Measurements from ENCODE around the gene RAB44. TPM values are rescaled to one million over a fixed set of nuclear protein-coding genes. Genes with fewer than 3 reads are reported as not detected.

RAB44 gene
- total and polyA plus RNA-seq, 9 of the 15 experiments (the other 6 are each of a cell fraction or from before 2014, with no cell fraction given) = not detected

DNA sequence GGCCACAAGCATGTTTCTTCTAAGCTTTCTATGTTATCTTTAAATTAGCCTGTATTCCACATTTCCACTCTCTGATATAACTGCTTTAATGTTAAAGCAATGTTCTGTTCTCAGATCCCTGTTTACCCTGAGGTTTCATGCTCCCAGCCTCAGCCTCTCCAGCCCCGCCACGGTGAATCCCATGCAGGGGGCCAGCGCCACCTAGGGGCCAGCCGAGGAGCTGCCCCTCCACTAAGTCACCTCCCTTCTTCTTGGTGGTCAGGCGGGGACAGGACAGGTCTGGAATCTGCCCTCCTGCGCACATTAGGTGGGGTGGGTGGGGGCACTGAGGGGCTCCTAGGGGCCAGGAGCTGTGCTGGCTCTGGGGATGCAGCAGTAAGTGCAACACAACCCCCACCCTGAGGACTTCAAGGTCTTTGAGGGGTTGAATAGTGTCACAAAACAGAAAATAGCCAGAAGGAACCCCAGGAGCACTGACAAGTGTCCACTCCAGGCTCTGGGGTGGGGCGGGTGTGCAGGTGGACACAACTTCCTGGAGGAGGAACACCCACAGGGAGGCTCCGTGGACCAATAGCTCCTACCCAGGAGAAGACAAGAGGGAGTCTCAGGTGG lies 61.6 kb downstream of the RAB44 start (continued):
- TF ChIP-seq MAZ (CRISPR knock-in tag; conservative IDR thresholded peaks at IDR 0.05 in 1 of 2, IDR thresholded peaks at IDR 0.05 in 1 of 2) = peak in 1 of 2 experiments; percentile 97; a peak in 3 of 4 replicates
- TF ChIP-seq CTBP1 (IDR thresholded peaks at IDR 0.05; ENCODE audit: borderline replicate concordance) = 0 out of 2 replicates have a peak, but pooled peaks have one; percentile 21

DNA sequence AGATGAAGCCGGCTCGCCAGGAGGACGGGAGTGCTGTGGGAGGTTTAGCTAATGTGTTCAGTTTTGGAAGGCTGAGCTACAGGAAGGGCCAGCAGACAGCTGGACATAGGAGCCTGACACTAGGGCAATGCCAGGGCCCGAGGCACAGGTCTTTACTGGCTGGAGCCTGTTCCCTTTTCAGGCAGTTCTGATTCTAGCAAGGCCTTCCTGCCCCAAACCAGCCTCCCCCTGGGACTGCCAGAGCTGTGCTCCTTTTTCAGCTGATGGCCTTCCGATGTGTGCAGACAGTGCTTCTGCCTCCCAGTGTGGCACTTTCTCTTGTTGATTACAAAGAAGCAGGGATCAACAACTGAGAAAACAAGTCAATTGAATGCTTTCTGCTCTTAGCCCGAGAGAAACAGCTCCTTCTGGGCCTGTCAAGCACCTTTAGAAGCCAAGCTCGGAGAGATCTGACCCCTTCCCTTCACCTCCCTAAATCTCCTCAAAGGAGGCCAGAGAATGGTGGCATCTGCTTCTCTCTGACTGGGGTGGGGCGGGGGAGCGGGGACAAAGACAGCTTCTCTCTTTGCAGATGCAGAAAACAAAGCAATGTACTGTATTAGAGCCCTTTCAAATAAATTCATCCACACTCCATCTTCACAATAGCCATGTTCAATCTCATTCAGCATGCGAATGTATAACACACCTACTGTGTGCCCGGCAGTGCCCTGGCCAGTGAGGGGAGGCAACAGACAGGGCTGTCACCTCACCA lies 63.2 kb downstream of the RAB44 start:
- H3K4me1 ChIP-seq (replicated peaks in 1 of 2; ENCODE audit: control insufficient read depth in 2 of 2, insufficient read depth in 2 of 2, low read length in 2 of 2) = peaks cover 5 to 10% of the 10 kb centered on the region in 2 experiments; a peak in 4 of 5 replicates
- H3K9me3 ChIP-seq (replicated peaks; ENCODE audit: control insufficient read depth, insufficient read depth, low read depth, low read length) = no peaks in the 10 kb centered on the region
- H3K27me3 ChIP-seq (ENCODE audit: control insufficient read depth in 2 of 2, insufficient read depth in 2 of 2, low read length in 2 of 2) = peaks cover 28 to 54% of the 10 kb centered on the region in 2 experiments; a peak in 4 of 5 replicates
- ChIA-PET CTCF (ENCODE audit: low intra/inter-chr PET ratio) (no interaction called here), POLR2A (interaction anchor here (0.6 to 2.9 kb wide), 7 partner anchors 9 to 152 kb away, joined by 3 to 9 read pairs (median 3); no protein-coding TSS in a partner anchor)
- no TSS peak for BruUV-seq (replicated peaks)
- peak; percentile 89 for TF ChIP-seq ZKSCAN1 (IDR thresholded peaks at IDR 0.05; ENCODE audit: low read depth, low read length)
- TF ChIP-seq ZNF212 (CRISPR knock-in tag; IDR thresholded peaks at IDR 0.05) = no peak
- no peak for TF ChIP-seq PTBP1 (IDR thresholded peaks at IDR 0.05; ENCODE audit: low read depth, low read length)
- no peak for FAIRE-seq
- no peak overlapping the region for H3K9ac ChIP-seq (ENCODE audit: insufficient read depth in 1 of 2, low read depth in 2 of 2, low read length in 2 of 2)
- H3K9me1 ChIP-seq (ENCODE audit: control insufficient read depth, insufficient read depth, low read length) = no peaks in the 10 kb centered on the region
- H3K4me3 ChIP-seq = no peak overlapping the region
- no peaks in the 10 kb centered on the region for H3K36me3 ChIP-seq (ENCODE audit: control insufficient read depth, insufficient read depth, low read length)
- no peaks in the 10 kb centered on the region for H3K79me2 ChIP-seq (ENCODE audit: control insufficient read depth, insufficient read depth, low read length)
- no peak overlapping the region for H3K27ac ChIP-seq (ENCODE audit: extremely low read depth, low read depth, low read length)
- DNase-seq (ENCODE audit: extremely low read depth in 1 of 4, low spot score in 3 of 4) = no peak
- intact Hi-C loops (cut with micrococcal nuclease) = loop anchor here (10.0 kb wide), 1 partner anchor 544 kb away; no protein-coding TSS in a partner anchor
- H2AFZ ChIP-seq (ENCODE audit: low read depth, low read length) = no peak overlapping the region
- ATAC-seq = no peak
- 4% methylated on average over 11 of the region's 11 CpGs for whole genome bisulfite sequencing (ENCODE audit: insufficient coverage, low coverage, missing lambda C conversion rate)
- in situ Hi-C loops (cut with MboI) = no loop called here
- H4K20me1 ChIP-seq (replicated peaks; ENCODE audit: control insufficient read depth, insufficient read depth, low read length) = peaks cover 14% of the 10 kb centered on the region; the same call in 1 of the 2 replicates
- no peak overlapping the region for H3K4me2 ChIP-seq (ENCODE audit: insufficient read depth, low read length)

Measured in K562 (cell line).